ENCODE measurements around the gene ACVR1B. TPM values are rescaled to one million over a fixed set of nuclear protein-coding genes. Genes with fewer than 3 reads are reported as not detected.

ACVR1B gene
- total RNA-seq, 1 donor from 2014 or later, result 15.1 TPM

GRCh38 chr12:51911307-51911706 is 40.2 kb upstream of the ACVR1B start:
- TF ChIP-seq CTCF (IDR thresholded peaks at IDR 0.05; ENCODE audit: insufficient read depth, low read length, poor library complexity, severe bottlenecking), result no peak
- no peak for DNase-seq (ENCODE audit: low read depth)
- Histone ChIP-seq H3K36me3 (ENCODE audit: control insufficient read depth, insufficient read depth, low read length) (no peaks in the 10 kb centered on the region), H3K27me3 (ENCODE audit: control insufficient read depth, insufficient read depth, low read length) (peaks cover 8% of the 10 kb centered on the region), H3K4me3 (ENCODE audit: low read depth, low read length) (no peak overlapping the region)

- no peak overlapping the region for H3K4me3 ChIP-seq (ENCODE audit: low read depth, low read length)
- no peak for TF ChIP-seq CTCF (IDR thresholded peaks at IDR 0.05; ENCODE audit: insufficient read depth, low read length, poor library complexity, severe bottlenecking)
- no peaks in the 10 kb centered on the region for H3K36me3 ChIP-seq (ENCODE audit: control insufficient read depth, insufficient read depth, low read length)
- peaks cover 8% of the 10 kb centered on the region for H3K27me3 ChIP-seq (ENCODE audit: control insufficient read depth, insufficient read depth, low read length)
- no peak for DNase-seq (ENCODE audit: low read depth)
Measured at GRCh38 chr12:51911788-51912711, 39.4 kb upstream of the ACVR1B start.

- Histone ChIP-seq H3K36me3 (ENCODE audit: control insufficient read depth, insufficient read depth, low read length) (no peaks in the 10 kb centered on the region), H3K4me3 (ENCODE audit: low read depth, low read length) (no peak overlapping the region), H3K27me3 (ENCODE audit: control insufficient read depth, insufficient read depth, low read length) (peaks cover 2% of the 10 kb centered on the region)
- no peak for DNase-seq (ENCODE audit: low read depth)
- no peak for TF ChIP-seq CTCF (IDR thresholded peaks at IDR 0.05; ENCODE audit: insufficient read depth, low read length, poor library complexity, severe bottlenecking)
Measured at GRCh38 chr12:51913071-51914033, 38.1 kb upstream of the ACVR1B start.

GRCh38 chr12:51914034-51914923 is 37.2 kb upstream of the ACVR1B start:
- H3K36me3 ChIP-seq (ENCODE audit: control insufficient read depth, insufficient read depth, low read length), result no peaks in the 10 kb centered on the region

More at GRCh38 chr12:51914034-51914923, 37.2 kb upstream of the ACVR1B start:
- no peak overlapping the region for H3K4me3 ChIP-seq (ENCODE audit: low read depth, low read length)
- no peak for TF ChIP-seq CTCF (IDR thresholded peaks at IDR 0.05; ENCODE audit: insufficient read depth, low read length, poor library complexity, severe bottlenecking)
- no peak for DNase-seq (ENCODE audit: low read depth)
- H3K27me3 ChIP-seq (ENCODE audit: control insufficient read depth, insufficient read depth, low read length), result peaks cover 2% of the 10 kb centered on the region

All from kidney epithelial cell (primary cell).